GM19463 (cell line): ENCODE results near the gene APOL6.
"Not testable (repeated sequence)": the region's sequence is repeated elsewhere in the genome, so short reads cannot be mapped to it uniquely, and the experiment has no call there.

Experiments used
- ATAC-seq: cut with Tn5 transposase; IDR thresholded peaks from one replicate; pipeline ENCODE4 v1.9.1; 2021; ENCODE audit warnings: mild to moderate bottlenecking, moderate library complexity; ENCODE audit not compliant: unreplicated experiment

APOL6 gene

GRCh38 chr22:35617137-35617755 lies 31.0 kb upstream of the APOL6 start, which contains the start of gene MB:
Gene MB (minus strand): TSS chr22:35617329. CDS start chr22:35617257, 72 bp downstream.
- ATAC-seq, result no peak

- no peak for ATAC-seq
Observed at GRCh38 chr22:35618427-35619223, 29.6 kb upstream of the APOL6 start.

DNA sequence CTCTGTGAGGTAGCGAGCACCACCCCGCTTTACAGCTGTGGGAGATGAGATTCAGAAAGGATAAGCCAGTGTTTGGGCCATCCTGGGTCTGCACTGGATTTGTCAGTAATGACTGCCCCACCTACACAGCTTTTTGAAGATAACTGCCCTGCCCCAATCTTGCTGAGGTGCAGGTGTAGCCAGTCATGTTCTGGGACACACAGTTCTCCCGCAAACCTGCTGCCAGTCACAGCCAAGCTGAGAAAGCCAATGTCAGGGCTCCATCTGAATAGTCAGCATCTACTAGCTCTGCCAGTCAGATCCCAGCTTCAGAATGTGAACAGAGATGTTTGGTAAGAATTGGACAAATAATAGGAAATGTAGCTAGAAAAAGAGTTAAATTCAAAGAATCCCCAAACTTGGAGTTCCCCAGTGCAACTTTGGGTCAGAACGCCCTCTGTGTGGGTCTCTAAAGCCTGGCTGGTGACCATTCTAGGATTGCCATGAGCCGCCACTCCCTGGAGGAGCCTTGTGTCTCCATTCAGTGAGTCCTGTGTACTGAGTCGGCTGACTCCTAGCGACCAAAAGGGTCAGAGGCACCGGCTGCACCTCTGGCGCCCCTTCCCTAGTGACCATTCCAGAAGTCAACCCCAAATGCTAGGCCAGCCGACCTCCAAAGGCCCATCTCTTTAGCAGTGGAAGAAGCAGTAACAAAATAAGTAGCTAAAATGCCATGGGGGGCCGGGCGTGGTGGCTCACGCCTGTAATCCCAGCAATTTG lies 28.7 kb upstream of the APOL6 start:
- ATAC-seq, result no peak

DNA sequence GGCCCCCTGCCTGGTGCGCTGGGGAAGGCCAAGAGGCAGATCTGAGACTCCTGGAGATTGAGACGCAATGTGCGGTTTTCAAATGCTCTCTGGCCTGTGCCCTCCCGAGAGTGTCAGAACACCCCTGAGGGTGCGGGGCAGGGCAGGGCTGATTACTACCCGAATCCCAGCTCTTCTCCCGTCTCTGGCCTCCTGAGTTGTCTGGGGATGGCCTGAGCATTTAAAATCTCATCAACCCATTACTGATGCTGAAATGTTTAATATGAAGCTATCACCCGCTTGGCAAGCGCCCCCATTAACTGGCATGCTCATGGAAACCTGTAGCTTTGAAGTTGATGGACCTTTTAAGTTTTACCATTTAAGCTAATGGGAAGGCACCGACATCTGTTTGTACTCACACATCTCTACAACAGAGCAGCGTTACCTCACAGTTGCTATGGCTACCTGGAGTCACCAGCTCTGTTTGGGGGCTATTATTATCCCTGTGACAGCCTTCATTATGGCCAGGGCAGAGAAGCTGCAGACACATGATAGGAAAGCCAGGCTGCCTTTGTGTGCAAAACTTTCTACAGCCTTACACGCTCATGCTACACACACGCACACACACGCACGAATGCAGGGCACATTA lies 27.5 kb upstream of the APOL6 start:
- no peak for ATAC-seq

DNA sequence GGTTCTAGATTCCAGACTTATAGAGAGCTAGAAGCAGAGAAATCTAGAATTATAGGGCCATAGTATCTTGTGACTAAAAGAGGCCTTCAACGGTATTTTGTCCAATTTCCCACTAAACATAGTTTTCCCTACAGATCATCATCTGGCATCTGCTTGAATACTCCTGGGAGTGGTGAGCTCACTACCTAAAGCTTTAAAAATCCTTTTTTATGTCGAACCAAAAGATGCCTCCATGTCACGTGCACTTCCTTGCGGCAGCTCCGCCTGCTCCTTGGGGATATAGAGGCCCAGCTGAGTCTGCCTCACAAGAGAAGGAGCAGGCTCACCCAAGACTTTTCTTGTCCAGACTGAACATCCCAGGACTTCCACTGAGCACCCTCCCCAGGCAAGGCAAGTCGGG lies 26.8 kb upstream of the APOL6 start:
- no peak for ATAC-seq

GRCh38 chr22:35622191-35622913 lies 25.9 kb upstream of the APOL6 start:
- ATAC-seq, result no peak

DNA sequence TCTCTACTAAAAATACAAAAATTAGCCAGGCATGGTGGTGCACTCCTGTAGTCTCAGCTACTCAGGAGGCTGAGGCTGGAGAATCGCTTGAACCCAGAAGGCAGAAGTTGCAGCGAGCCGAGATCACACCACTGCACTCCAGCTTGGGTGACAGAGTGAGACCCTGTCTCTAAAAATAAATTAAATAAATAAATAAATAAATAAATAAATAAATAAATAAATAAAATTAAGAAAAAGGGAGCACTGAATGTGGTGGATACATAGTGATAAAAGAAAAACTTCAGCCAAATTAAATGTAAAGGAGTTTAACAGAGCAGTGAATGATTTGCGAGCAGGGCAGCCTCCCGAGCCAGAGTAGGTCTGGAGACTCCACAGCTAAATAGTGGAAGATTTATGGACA lies 24.4 kb upstream of the APOL6 start:
- not testable (repeated sequence) for ATAC-seq

GRCh38 chr22:35624547-35624946 lies 23.7 kb upstream of the APOL6 start:
- ATAC-seq, result no peak

DNA sequence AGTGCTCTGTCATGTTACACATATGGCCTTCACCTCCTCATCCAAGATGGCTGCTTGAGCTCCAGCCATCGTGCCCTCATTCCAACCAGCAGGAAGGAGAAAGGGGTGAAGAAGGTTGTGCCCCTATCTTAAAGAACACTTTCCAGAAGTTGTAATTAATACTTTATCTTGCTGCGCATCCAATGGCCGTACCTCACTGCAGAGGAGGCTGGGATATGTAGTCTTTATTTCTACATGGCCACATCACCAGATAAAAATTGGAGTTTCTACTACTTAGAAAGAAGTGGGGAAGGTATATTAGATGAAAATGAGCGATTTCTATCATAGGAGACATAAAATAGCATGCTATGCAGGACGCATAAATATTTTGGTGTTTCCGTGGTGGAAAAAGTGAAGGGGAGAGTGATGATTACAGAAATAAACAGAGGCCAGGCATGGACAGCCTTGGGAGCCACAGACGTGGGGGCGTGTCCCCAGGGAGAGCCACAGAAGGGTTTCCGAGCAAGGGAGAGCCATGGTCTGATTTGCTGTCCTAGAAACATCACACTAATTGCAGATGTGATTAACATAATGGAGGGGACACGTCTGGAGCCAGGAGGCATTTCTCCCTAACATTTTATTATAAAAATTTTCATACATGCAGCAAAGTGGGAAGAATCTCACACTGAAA lies 22.3 kb upstream of the APOL6 start:
- ATAC-seq, result no peak

DNA sequence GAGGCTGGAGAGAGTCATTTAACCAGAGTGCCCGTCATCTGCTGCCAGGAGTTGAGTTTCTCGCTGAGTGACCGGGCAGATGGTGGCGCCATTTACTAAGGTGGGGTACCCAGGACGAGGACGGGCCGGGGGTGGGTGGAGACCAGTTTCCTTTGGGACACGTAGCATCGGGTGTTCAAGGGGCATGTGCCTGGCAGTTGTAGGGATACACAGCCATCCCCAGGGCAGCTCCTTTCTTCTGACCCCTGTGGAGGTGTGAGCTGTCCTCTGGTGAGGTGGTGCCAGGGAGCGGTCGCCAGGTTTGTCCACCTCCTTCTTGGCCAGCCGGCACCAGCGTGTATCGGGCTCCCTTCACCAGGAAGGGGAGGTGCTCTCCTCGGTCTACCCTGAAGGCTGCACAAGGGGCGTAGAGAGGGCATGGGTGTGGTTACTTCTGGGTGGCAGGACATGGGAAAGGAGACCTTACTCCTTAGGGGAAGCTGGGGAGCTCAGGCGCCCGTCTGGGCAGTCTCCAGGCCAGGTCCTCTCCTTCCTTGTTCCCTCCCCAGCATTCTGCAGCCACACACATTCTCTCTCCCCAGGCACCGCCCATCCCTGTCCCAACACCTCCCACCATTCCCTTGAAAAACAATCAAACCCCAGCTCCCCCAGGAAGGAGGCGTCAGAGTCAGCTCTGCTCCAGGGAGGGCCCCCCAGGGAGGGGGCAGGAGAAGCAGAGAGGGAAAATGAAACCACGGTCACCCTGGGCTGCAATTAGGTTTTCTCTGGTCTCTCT lies 20.8 kb upstream of the APOL6 start:
- no peak for ATAC-seq

GRCh38 chr22:35628732-35629131 lies 19.5 kb upstream of the APOL6 start:
- no peak for ATAC-seq

DNA sequence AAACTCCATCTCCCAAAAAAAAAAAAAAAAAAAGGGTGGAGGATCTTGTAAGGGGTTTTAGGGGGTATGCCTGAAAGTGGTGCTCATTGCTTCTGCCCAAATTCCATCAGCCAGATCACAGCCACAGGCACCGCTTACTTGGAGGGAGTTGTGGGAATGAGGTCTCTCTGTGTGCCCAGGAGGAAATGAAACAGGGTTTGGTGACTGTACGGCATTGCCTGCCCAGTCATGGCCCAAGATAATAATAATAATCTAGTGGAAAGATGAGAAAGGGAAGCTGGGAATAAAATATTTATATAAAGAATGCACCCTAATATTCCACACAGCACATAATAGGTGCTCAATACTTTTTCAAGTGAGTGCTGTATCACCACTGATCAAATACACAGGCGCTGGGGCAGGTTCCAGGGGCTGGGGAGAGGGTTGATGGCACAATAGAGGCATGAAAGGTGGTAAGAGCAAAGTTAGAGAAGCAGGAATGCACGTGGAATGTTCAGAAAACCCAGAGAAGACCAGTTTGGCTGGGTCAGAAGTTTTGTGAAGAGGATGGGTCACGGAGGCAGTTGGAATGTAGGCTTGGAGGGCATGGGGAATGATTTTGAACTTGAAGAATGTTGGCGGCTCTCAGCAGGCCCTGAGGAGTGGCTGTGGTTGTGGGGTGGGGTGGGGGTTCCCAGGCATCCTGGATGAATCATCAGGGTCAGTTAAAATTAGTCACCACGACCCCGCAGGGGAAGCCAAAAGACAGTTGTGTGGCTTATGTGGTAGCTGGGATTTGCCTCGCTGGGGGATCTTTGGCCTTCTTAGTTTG lies 18.6 kb upstream of the APOL6 start:
- ATAC-seq, result no peak

DNA sequence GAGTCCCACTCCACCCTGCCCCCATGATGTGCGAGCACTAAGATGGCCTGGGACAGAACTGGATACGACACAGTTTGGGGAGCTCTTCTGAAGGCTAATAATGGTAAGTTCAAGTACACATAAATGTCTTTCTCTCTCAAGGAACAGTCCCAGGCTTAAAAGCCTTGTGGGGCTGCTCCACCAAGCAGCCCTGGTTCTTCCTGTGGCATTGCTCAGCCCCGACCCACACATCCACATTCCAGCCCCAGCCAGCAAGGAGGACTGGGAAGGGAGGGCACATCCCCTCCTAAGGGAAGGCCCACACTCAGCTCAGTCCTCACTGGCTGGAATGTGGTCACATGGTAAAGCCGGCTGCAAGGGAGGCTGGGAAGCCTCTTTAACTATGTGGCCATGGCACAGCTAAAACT lies 17.9 kb upstream of the APOL6 start:
- ATAC-seq, result no peak

GRCh38 chr22:35630891-35631290 lies 17.4 kb upstream of the APOL6 start:
- ATAC-seq, result no peak

- ATAC-seq, result no peak
Observed at GRCh38 chr22:35631597-35631996, 16.6 kb upstream of the APOL6 start.

GRCh38 chr22:35632935-35633334 lies 15.3 kb upstream of the APOL6 start:
- ATAC-seq, result no peak

DNA sequence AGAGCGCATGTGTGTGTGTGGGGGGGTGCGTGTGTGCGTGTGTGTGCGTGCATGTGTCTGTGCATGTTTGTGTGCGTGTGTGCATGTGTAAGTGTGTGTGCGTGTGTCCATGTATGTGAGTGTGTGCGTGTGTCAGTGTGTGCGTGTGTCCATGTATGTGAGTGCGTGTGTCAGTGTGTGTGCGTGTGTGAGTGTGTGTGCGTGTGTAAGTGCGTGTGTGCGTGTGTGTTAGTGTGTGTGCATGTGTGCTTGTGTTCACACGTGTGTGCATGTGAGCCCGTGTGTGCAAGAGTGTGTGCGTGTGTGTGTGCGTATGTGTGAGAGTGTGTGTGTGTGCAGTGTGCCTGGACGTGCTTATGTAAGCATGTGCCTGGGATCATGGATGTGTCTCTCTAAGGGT lies 14.7 kb upstream of the APOL6 start:
- ATAC-seq, result no peak

DNA sequence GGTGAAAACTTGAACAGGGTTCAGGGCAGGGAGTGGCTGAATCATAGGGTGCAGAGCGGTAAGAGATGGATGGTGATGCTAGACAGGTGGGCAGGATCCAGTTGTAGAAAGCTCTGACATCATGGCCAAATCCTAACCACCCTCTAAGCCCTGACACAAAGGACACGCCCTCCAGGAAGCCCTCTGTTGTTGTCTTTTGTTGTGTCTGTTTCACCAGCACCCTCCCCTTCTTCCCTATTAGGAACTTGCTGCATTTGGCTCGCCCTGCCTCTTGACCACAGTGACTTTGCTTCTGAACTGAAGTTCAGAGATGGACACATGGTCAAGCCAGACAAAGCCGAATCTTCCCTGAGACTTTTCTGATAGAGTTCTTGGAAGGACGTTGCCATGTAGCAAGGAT lies 14.2 kb upstream of the APOL6 start:
- ATAC-seq, result no peak
